ENCODE measurements around the gene EIF4B. TPM values are rescaled to one million over a fixed set of nuclear protein-coding genes. Genes with fewer than 3 reads are reported as not detected.

EIF4B gene
- total and polyA plus RNA-seq, 2 of the 13 experiments (the other 11 are each of a cell fraction or from before 2014, with no cell fraction given), result 416 to 548 TPM

DNA sequence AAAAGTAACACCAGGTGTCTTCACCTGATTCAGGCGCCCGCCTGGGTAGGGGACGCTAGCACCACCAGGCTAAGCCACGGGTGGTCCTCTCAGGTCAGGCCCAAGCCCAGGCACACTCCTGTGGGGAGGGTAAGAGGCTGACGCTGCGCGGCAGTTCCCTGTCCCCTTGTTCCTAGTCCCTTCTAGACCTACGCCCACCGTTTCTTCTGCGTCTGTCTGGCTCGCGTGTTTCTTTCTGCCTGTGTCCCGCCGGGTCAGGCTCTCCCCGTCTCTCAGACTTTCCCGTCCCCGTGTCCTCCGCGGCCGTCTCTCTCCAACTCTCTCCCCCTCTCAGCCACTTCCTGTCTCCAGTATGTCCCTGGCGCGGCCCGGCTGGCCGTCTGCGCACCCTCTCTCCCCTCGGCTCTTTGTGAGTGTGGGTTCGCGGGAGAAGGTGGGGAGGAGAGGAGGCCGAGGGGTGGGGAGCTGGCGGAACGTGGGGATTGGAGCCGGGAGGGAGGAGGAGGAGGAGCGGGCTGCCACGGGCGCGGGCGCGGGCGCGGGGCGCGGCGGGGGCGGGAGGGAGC lies 40.5 kb downstream of the EIF4B start (continued):
- no peak for TF ChIP-seq GATA4 (IDR thresholded peaks at IDR 0.05; ENCODE audit: borderline replicate concordance, low read depth)
- no peak for TF ChIP-seq HNRNPLL (IDR thresholded peaks at IDR 0.05; ENCODE audit: low read depth, low read length, poor library complexity, severe bottlenecking)
- TF ChIP-seq ARNT (IDR thresholded peaks at IDR 0.05), result no peak
- TF ChIP-seq, protein P1, sequence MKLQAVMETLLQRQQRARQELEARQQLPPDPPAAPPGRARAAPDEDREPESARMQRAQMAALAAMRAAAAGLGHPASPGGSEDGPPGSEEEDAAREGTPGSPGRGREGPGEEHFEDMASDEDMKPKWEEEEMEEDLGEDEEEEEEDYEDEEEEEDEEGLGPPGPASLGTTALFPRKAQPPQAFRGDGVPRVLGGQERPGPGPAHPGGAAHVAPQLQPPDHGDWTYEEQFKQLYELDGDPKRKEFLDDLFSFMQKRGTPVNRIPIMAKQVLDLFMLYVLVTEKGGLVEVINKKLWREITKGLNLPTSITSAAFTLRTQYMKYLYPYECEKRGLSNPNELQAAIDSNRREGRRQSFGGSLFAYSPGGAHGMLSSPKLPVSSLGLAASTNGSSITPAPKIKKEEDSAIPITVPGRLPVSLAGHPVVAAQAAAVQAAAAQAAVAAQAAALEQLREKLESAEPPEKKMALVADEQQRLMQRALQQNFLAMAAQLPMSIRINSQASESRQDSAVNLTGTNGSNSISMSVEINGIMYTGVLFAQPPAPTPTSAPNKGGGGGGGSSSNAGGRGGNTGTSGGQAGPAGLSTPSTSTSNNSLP (IDR thresholded peaks at IDR 0.05; ENCODE audit: low read depth, low read length), result no peak
- no peak for TF ChIP-seq SP4 (CRISPR knock-in tag; IDR thresholded peaks at IDR 0.05)
- TF ChIP-seq ZSCAN21 (CRISPR knock-in tag; IDR thresholded peaks at IDR 0.05; ENCODE audit: borderline replicate concordance), result 0 out of 2 replicates have a peak, but pooled peaks have one; percentile 7
- 0 out of 2 replicates have a peak, but pooled peaks have one; percentile 20 for TF ChIP-seq BCL6 (CRISPR knock-in tag; IDR thresholded peaks at IDR 0.05)
- TF ChIP-seq, protein P2, sequence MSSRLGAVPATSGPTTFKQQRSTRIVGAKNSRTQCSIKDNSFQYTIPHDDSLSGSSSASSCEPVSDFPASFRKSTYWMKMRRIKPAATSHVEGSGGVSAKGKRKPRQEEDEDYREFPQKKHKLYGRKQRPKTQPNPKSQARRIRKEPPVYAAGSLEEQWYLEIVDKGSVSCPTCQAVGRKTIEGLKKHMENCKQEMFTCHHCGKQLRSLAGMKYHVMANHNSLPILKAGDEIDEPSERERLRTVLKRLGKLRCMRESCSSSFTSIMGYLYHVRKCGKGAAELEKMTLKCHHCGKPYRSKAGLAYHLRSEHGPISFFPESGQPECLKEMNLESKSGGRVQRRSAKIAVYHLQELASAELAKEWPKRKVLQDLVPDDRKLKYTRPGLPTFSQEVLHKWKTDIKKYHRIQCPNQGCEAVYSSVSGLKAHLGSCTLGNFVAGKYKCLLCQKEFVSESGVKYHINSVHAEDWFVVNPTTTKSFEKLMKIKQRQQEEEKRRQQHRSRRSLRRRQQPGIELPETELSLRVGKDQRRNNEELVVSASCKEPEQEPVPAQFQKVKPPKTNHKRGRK (CRISPR knock-in tag; IDR thresholded peaks at IDR 0.05), result no peak
- TF ChIP-seq ZNF329 (CRISPR knock-in tag; IDR thresholded peaks at IDR 0.05; ENCODE audit: low read depth), result no peak
- TF ChIP-seq SRSF9 (IDR thresholded peaks at IDR 0.05; ENCODE audit: borderline replicate concordance, insufficient read depth, low read depth, low read length, poor library complexity, severe bottlenecking), result no peak
- TF ChIP-seq ZNF557 (CRISPR knock-in tag; IDR thresholded peaks at IDR 0.05), result no peak
- TF ChIP-seq GZF1 (CRISPR knock-in tag; IDR thresholded peaks at IDR 0.05), result no peak
- TF ChIP-seq SETDB1 (CRISPR knock-in tag; IDR thresholded peaks at IDR 0.05; ENCODE audit: borderline replicate concordance), result no peak
- TF ChIP-seq RBM39 (IDR thresholded peaks at IDR 0.05; ENCODE audit: low read depth, low read length, poor library complexity, severe bottlenecking), result peak; percentile 20
- TF ChIP-seq SOX5 (CRISPR knock-in tag; IDR thresholded peaks at IDR 0.05; ENCODE audit: borderline replicate concordance), result no peak
- no peak for TF ChIP-seq ZNF761 (CRISPR knock-in tag; conservative IDR thresholded peaks at IDR 0.05)
- TF ChIP-seq NFYC (CRISPR knock-in tag; IDR thresholded peaks at IDR 0.05), result no peak
- TF ChIP-seq ZNF747 (CRISPR knock-in tag; IDR thresholded peaks at IDR 0.05; ENCODE audit: borderline replicate concordance), result no peak
- no peak for TF ChIP-seq ZNF331 (CRISPR knock-in tag; IDR thresholded peaks at IDR 0.05)
- TF ChIP-seq, protein P3, sequence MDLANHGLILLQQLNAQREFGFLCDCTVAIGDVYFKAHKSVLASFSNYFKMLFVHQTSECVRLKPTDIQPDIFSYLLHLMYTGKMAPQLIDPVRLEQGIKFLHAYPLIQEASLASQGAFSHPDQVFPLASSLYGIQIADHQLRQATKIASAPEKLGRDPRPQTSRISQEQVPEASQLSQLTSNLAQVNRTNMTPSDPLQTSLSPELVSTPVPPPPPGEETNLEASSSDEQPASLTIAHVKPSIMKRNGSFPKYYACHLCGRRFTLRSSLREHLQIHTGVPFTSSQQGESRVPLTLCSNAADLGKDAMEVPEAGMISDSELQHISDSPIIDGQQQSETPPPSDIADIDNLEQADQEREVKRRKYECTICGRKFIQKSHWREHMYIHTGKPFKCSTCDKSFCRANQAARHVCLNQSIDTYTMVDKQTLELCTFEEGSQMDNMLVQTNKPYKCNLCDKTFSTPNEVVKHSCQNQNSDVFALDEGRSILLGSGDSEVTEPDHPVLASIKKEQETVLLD (CRISPR knock-in tag; IDR thresholded peaks at IDR 0.05; ENCODE audit: low read depth), result no peak
- no peak for TF ChIP-seq RFX1 (IDR thresholded peaks at IDR 0.05)
- 0 out of 2 replicates have a peak, but pooled peaks have one; percentile 16 for TF ChIP-seq DMAP1 (CRISPR knock-in tag; IDR thresholded peaks at IDR 0.05)
- no peak for TF ChIP-seq SIN3B (IDR thresholded peaks at IDR 0.05; ENCODE audit: low read length)
